ENCODE measurements around the gene LRFN2.

LRFN2 gene

GRCh38 chr6:40436685-40437604, 150.2 kb downstream of the LRFN2 start:
- peak; percentile 4 for DNase-seq (ENCODE audit: low read depth)

GRCh38 chr6:40432982-40433381, 154.2 kb downstream of the LRFN2 start:
- DNase-seq (ENCODE audit: low read depth): no peak

GRCh38 chr6:40431706-40432105, 155.5 kb downstream of the LRFN2 start:
- no peak for DNase-seq (ENCODE audit: low read depth)

- DNase-seq (ENCODE audit: low read depth): no peak
Observed at GRCh38 chr6:40427196-40427595, 160.0 kb downstream of the LRFN2 start.

GRCh38 chr6:40426346-40427066, 160.7 kb downstream of the LRFN2 start:
- DNase-seq (ENCODE audit: low read depth): no peak

- DNase-seq (ENCODE audit: low read depth): no peak
Observed at GRCh38 chr6:40425192-40425919, 161.8 kb downstream of the LRFN2 start.

GRCh38 chr6:40422046-40422445, 165.1 kb downstream of the LRFN2 start:
- DNase-seq (ENCODE audit: low read depth): no peak

- no peak for DNase-seq (ENCODE audit: low read depth)
Observed at GRCh38 chr6:40419946-40420728, 167.0 kb downstream of the LRFN2 start.

GRCh38 chr6:40419377-40419776, 167.8 kb downstream of the LRFN2 start:
- no peak for DNase-seq (ENCODE audit: low read depth)

GRCh38 chr6:40417031-40417430, 170.1 kb downstream of the LRFN2 start:
- DNase-seq (ENCODE audit: low read depth): no peak

GRCh38 chr6:40414617-40415016, 172.5 kb downstream of the LRFN2 start:
- DNase-seq (ENCODE audit: low read depth): no peak

GRCh38 chr6:40413239-40413638, 173.9 kb downstream of the LRFN2 start:
- DNase-seq (ENCODE audit: low read depth): no peak

GRCh38 chr6:40411881-40412280, 175.3 kb downstream of the LRFN2 start:
- no peak for DNase-seq (ENCODE audit: low read depth)

GRCh38 chr6:40410821-40411220, 176.3 kb downstream of the LRFN2 start:
- no peak for DNase-seq (ENCODE audit: low read depth)

- no peak for DNase-seq (ENCODE audit: low read depth)
Observed at GRCh38 chr6:40409716-40410397, 177.3 kb downstream of the LRFN2 start.

- no peak for DNase-seq (ENCODE audit: low read depth)
Observed at GRCh38 chr6:40408786-40409542, 178.2 kb downstream of the LRFN2 start.

GRCh38 chr6:40407239-40407638, 179.9 kb downstream of the LRFN2 start:
- DNase-seq (ENCODE audit: low read depth): no peak

- no peak for DNase-seq (ENCODE audit: low read depth)
Observed at GRCh38 chr6:40406175-40406574, 181.0 kb downstream of the LRFN2 start.

GRCh38 chr6:40400738-40401137, 186.4 kb downstream of the LRFN2 start:
- no peak for DNase-seq (ENCODE audit: low read depth)

- DNase-seq (ENCODE audit: low read depth): no peak
Observed at GRCh38 chr6:40399888-40400457, 187.2 kb downstream of the LRFN2 start.
